ENCODE results near the gene HOXA6.

The HOXA6 gene

GRCh38 chr7:27117887-27118491 is 29.6 kb downstream of the HOXA6 start:
- no peak for DNase-seq

- no peak for DNase-seq
Observed at GRCh38 chr7:27116962-27117886, 30.4 kb downstream of the HOXA6 start.

GRCh38 chr7:27116031-27116961 is 31.3 kb downstream of the HOXA6 start:
- no peak for DNase-seq

GRCh38 chr7:27115221-27116026 is 32.1 kb downstream of the HOXA6 start:
- DNase-seq = no peak

- DNase-seq = no peak
Observed at GRCh38 chr7:27114881-27115220, 32.7 kb downstream of the HOXA6 start.

- no peak for DNase-seq
Observed at GRCh38 chr7:27113991-27114769, 33.4 kb downstream of the HOXA6 start.

- DNase-seq = no peak
Observed at GRCh38 chr7:27112955-27113949, 34.3 kb downstream of the HOXA6 start.

- no peak for DNase-seq
Observed at GRCh38 chr7:27112361-27112760, 35.2 kb downstream of the HOXA6 start.

- DNase-seq = no peak
Observed at GRCh38 chr7:27111751-27112277, 35.8 kb downstream of the HOXA6 start.

GRCh38 chr7:27111042-27111750 is 36.4 kb downstream of the HOXA6 start:
- DNase-seq = no peak

GRCh38 chr7:27110186-27111031 is 37.2 kb downstream of the HOXA6 start:
- no peak for DNase-seq

- no peak for DNase-seq
Observed at GRCh38 chr7:27109466-27110185, 37.9 kb downstream of the HOXA6 start.

GRCh38 chr7:27108390-27109127 is 39.0 kb downstream of the HOXA6 start:
- DNase-seq = no peak

GRCh38 chr7:27107391-27108381 is 39.9 kb downstream of the HOXA6 start:
- no peak for DNase-seq

- DNase-seq = no peak
Observed at GRCh38 chr7:27106901-27107240, 40.7 kb downstream of the HOXA6 start.
